Muscle of leg (tissue), 11 donors: ENCODE results near the gene HYAL2. TPM values are rescaled to one million over a fixed set of nuclear protein-coding genes. Genes with fewer than 3 reads are reported as not detected.

Experiments
- DNase-seq: peaks from one replicate; pipeline ENCODE4 v3.0.0; 2013
- H3K27ac ChIP-seq: one replicate; pipeline ENCODE4 v1.5.1; 2013; ENCODE audit warnings: mild to moderate bottlenecking, low read length, control low read depth
- H3K27me3 ChIP-seq: one replicate; pipeline ENCODE4 v1.6.1; 2013; ENCODE audit warnings: low read length; ENCODE audit not compliant: control insufficient read depth, insufficient read depth
- H3K36me3 ChIP-seq: one replicate; pipeline ENCODE4 v1.6.1; 2013; ENCODE audit warnings: low read length; ENCODE audit not compliant: control insufficient read depth, insufficient read depth
- H3K4me1 ChIP-seq: one replicate; pipeline ENCODE4 v1.6.1; 2013; ENCODE audit warnings: low read length; ENCODE audit not compliant: control insufficient read depth, insufficient read depth
- H3K4me3 ChIP-seq: one replicate; pipeline ENCODE4 v1.5.1; 2013; ENCODE audit warnings: low read length, control low read depth
- H3K9me3 ChIP-seq: replicated peaks from 2 replicates; pipeline ENCODE4 v1.6.1; 2013; ENCODE audit warnings: low read depth, low read length; ENCODE audit not compliant: control insufficient read depth
- WGBS: methylation state at CpG from one replicate; pipeline ENCODE4 v1.1.5; 2013; ENCODE audit warnings: missing lambda C conversion rate; ENCODE audit not compliant: insufficient coverage; 5-methylcytosine and 5-hydroxymethylcytosine counted together
- polyA plus RNA-seq, 8 donors: library from polyadenylated mRNA; unstranded; fragments of 120-200 nt; gene quantifications; one replicate each; pipeline versions ENCODE4 v1.2.1 to v1.2.3, GENCODE V29; 2013; ENCODE audit warnings: inconsistent platforms in 1 of 8, low replicate concordance in 1 of 8; ENCODE audit not compliant: insufficient read length in 8 of 8, insufficient read depth in 1 of 8
- total RNA-seq: library from RNA; stranded (reverse); fragments of 120-200 nt; gene quantifications from one replicate; pipeline ENCODE4 v1.2.4, GENCODE V29; 2013

The HYAL2 gene
- total and polyA plus RNA-seq, 9 donors = 34.3 to 51.6 (median 47.7) TPM

- peaks cover 7% of the 10 kb centered on the region for H3K36me3 ChIP-seq
- no peaks in the 10 kb centered on the region for H3K9me3 ChIP-seq
- peak overlapping the region; percentile 86 for H3K27ac ChIP-seq
- DNase-seq = no peak
- peaks cover 43% of the 10 kb centered on the region for H3K4me1 ChIP-seq
- H3K27me3 ChIP-seq = no peaks in the 10 kb centered on the region
- 0% methylated on average over 12 of the region's 12 CpGs for WGBS
- H3K4me3 ChIP-seq = peak overlapping the region; percentile 50
These were observed 23.0 kb downstream of the HYAL2 start for GRCh38 chr3:50299638-50299928.

GRCh38 chr3:50298836-50299637 is 23.5 kb downstream of the HYAL2 start, which contains the start of the genes HYAL3 and NAA80:
Gene HYAL3, minus strand, starts transcription at chr3:50299405. Its CDS starts 3,803 bp downstream, at chr3:50295602.
Gene NAA80, minus strand, starts transcription at chr3:50299405. Its CDS starts 1,942 bp downstream, at chr3:50297463.
- DNase-seq = peak; percentile 100
- no peaks in the 10 kb centered on the region for H3K9me3 ChIP-seq
- peaks cover 7% of the 10 kb centered on the region for H3K36me3 ChIP-seq
- peaks cover 43% of the 10 kb centered on the region for H3K4me1 ChIP-seq
- H3K4me3 ChIP-seq = peak within 1 kb of the TSS; percentile 88
- under 1% methylated on average over 50 of the region's 61 CpGs for WGBS
- no peaks in the 10 kb centered on the region for H3K27me3 ChIP-seq
- peak within 1 kb of the TSS; percentile 93 for H3K27ac ChIP-seq

- peak overlapping the region; percentile 88 for H3K4me3 ChIP-seq
- peaks cover 7% of the 10 kb centered on the region for H3K36me3 ChIP-seq
- H3K27ac ChIP-seq = peak overlapping the region; percentile 93
- 36% methylated on average over 6 of the region's 9 CpGs for WGBS
- peaks cover 40% of the 10 kb centered on the region for H3K4me1 ChIP-seq
- no peaks in the 10 kb centered on the region for H3K9me3 ChIP-seq
- DNase-seq = peak; percentile 28
- H3K27me3 ChIP-seq = no peaks in the 10 kb centered on the region
These were observed 24.4 kb downstream of the HYAL2 start for GRCh38 chr3:50297896-50298725.

GRCh38 chr3:50297384-50297775 is 25.2 kb downstream of the HYAL2 start:
- Histone ChIP-seq H3K4me3 (no peak overlapping the region), H3K36me3 (peaks cover 7% of the 10 kb centered on the region), H3K27ac (no peak overlapping the region), H3K27me3 (no peaks in the 10 kb centered on the region), H3K4me1 (peaks cover 39% of the 10 kb centered on the region), H3K9me3 (no peaks in the 10 kb centered on the region)
- DNase-seq = peak; percentile 42
- WGBS = 100% methylated on average over 2 of the region's 2 CpGs

GRCh38 chr3:50296721-50297383 is 25.7 kb downstream of the HYAL2 start:
- no peak for DNase-seq
- no peaks in the 10 kb centered on the region for H3K9me3 ChIP-seq
- 90% methylated on average over 14 of the region's 18 CpGs for WGBS
- H3K4me1 ChIP-seq = peaks cover 37% of the 10 kb centered on the region
- H3K27ac ChIP-seq = no peak overlapping the region
- H3K27me3 ChIP-seq = no peaks in the 10 kb centered on the region
- no peak overlapping the region for H3K4me3 ChIP-seq
- H3K36me3 ChIP-seq = peaks cover 7% of the 10 kb centered on the region

GRCh38 chr3:50295553-50296431 is 26.8 kb downstream of the HYAL2 start:
- no peak overlapping the region for H3K27ac ChIP-seq
- no peaks in the 10 kb centered on the region for H3K9me3 ChIP-seq
- no peak overlapping the region for H3K4me3 ChIP-seq
- 90% methylated on average over 6 of the region's 8 CpGs for WGBS
- no peaks in the 10 kb centered on the region for H3K27me3 ChIP-seq
- DNase-seq = peak; percentile 21
- peaks cover 41% of the 10 kb centered on the region for H3K4me1 ChIP-seq
- H3K36me3 ChIP-seq = peaks cover 7% of the 10 kb centered on the region

- Histone ChIP-seq H3K27me3 (no peaks in the 10 kb centered on the region), H3K9me3 (no peaks in the 10 kb centered on the region), H3K36me3 (peaks cover 16% of the 10 kb centered on the region), H3K4me1 (peaks cover 31% of the 10 kb centered on the region), H3K27ac (no peak overlapping the region), H3K4me3 (no peak overlapping the region)
- peak; percentile 13 for DNase-seq
- 89% methylated on average over 21 of the region's 22 CpGs for WGBS
These were observed 27.8 kb downstream of the HYAL2 start for GRCh38 chr3:50294492-50295403.

- Histone ChIP-seq H3K27me3 (no peaks in the 10 kb centered on the region), H3K4me1 (peaks cover 29% of the 10 kb centered on the region), H3K9me3 (no peaks in the 10 kb centered on the region), H3K4me3 (no peak overlapping the region), H3K36me3 (peaks cover 22% of the 10 kb centered on the region), H3K27ac (no peak overlapping the region)
- DNase-seq = peak; percentile 14
- WGBS = 92% methylated on average over 3 of the region's 4 CpGs
These were observed 28.5 kb downstream of the HYAL2 start for GRCh38 chr3:50294089-50294488.
